Left renal pelvis (tissue), 4 donors: ENCODE results near the gene HNRNPR. TPM values are rescaled to one million over a fixed set of nuclear protein-coding genes. Genes with fewer than 3 reads are reported as not detected.
"Not testable (repeated sequence)": the region's sequence is repeated elsewhere in the genome, so short reads cannot be mapped to it uniquely, and the experiment has no call there.

Experiments
- DNase-seq, 4 donors: peaks; one replicate each; pipeline ENCODE4 v3.0.0-alpha.2; 2013; ENCODE audit warnings: low read depth in 4 of 4, low spot score in 3 of 4
- polyA plus RNA-seq, 4 donors: library from polyadenylated mRNA; unstranded; fragments of 120-200 nt; gene quantifications; one replicate each; pipeline ENCODE4 v1.2.1, GENCODE V29; 2013; ENCODE audit not compliant: insufficient read length in 4 of 4

Gene HNRNPR
- 100 to 1,000 TPM; 221 to 301 (median 249) TPM for polyA plus RNA-seq

DNA sequence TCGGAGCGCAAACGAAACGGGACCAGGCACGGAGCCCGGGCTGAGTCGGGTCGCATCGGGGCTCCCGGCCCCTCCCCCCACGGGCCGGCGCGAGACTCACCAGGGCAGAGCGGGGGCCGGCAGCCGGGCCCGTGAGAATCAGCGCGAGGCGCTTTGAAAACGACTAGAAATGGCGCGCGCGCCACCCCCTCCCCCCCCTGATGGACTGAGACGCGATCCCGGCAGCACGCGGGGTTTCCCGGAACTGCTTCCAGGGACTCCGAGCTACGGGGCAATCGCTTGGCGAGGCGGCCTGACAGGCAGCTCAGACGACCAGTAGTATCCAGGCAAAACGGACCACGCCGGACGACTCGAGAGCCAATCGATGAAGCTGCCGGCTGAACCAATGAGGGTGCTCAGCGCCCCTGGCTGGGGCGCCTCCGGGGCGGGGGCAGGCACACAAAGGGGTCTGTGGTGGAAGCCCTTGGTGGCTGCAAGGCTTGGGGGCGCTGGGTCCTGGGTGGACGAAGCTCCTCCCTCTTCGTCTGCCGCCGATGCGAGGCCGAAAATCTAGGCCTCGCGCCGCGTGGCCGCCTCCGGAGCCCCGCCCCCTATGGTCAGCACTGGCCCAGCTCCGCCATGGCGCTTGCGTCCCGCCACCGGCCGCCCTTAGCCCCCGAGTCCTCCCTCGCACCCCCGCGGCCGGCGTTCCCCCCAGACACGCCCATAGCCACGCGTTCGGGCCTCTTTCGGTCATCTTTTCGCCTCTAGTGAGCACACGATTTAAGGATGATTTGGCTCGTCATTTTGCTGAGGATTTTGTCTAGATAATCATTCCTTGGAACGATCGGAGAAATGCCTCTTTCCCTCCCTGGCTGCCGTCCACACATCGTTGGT is at the start of gene HNRNPR:
Gene HNRNPR, minus strand, starts transcription at position 174 of the 876 bp plus-strand sequence. CDS start 3,276 bp downstream, outside the sequence.
- DNase-seq: peak; percentile 99 to 100 (median 100)

- DNase-seq: no peak
These were observed 49.6 kb upstream of the HNRNPR start for GRCh38 chr1:23393706-23394105.

- DNase-seq: no peak
These were observed 48.2 kb upstream of the HNRNPR start for GRCh38 chr1:23392125-23392855.

DNA sequence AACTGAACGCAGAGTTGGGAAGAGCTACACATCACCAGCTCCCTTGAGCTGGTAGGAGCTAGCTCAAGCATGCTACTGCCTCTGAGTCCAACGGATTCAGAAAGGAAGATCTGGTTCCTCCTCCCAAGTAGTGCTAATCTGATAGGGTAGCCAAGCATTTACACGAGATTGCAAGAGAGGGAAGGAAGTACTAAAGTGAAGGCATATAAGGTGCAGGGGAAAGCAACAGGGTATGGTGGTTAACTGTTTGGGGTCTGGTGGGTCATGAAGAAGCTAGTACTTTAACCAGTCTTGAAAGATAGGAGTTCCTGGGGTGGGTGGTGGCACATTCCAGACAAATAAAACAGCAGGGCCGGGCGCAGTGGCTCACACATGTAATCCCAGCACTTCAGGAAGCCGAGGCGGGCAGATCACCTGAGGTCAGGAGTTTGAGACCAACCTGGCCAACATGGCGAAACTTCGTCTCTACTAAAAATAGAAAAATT is 45.8 kb upstream of the HNRNPR start:
- no peak for DNase-seq

DNA sequence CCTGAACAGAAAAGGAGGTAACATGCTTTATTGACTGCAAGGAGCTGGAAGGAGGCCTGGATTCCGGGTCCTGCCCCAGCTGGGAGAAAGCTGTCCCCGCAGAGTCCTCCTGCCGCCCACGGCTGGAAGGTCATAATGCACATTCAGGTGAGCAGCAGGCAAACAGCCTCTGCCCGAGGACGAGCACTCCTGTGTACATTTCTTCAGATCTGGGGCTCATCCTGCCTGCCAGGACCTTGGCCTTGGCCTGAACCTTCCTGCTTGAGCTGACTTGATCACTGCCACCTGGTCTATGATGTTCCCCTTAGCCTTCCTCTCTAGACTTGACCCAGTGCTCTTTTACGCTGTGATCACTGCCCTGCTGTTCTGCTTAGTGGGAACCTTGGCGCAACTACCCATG is 43.4 kb upstream of the HNRNPR start:
- DNase-seq: no peak

GRCh38 chr1:23385119-23385621 is 41.1 kb upstream of the HNRNPR start:
- DNase-seq: no peak

DNA sequence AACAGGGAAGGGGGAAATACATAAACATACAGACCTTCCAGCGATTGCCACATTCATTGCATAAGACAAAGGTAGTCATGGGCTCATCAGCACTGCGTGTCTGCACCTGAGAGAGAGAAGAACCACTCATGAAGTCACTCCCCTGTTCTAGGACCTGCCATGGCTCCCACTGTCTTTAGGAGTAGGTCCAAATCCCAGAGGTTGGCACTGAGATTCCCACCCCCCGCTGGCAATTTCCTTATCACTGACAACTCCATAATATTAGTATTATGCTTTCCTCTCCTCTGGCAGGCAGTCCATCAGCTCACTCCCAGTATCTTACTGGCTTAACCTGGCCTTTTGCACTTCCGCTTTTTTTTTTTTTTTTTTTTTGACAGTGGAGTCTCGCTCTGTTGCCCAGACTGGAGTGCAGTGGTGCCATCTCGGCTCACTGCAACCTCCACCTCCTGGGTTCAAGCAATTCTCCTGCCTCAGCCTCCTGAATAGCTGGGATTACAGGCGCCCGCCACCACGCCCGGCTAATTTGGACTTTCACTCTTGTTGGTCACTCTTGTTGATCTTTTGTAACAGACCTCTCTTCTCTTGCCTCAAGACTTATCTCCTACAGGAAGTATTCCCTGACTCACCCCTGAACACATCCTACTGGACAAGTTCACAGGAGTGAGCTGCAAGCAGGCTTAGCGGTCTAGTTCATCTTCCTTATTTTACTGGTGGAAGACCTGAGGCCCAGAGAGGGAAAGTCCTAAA is 40.4 kb upstream of the HNRNPR start:
- no peak for DNase-seq

GRCh38 chr1:23383577-23384311 is 39.7 kb upstream of the HNRNPR start:
- DNase-seq: no peak

DNA sequence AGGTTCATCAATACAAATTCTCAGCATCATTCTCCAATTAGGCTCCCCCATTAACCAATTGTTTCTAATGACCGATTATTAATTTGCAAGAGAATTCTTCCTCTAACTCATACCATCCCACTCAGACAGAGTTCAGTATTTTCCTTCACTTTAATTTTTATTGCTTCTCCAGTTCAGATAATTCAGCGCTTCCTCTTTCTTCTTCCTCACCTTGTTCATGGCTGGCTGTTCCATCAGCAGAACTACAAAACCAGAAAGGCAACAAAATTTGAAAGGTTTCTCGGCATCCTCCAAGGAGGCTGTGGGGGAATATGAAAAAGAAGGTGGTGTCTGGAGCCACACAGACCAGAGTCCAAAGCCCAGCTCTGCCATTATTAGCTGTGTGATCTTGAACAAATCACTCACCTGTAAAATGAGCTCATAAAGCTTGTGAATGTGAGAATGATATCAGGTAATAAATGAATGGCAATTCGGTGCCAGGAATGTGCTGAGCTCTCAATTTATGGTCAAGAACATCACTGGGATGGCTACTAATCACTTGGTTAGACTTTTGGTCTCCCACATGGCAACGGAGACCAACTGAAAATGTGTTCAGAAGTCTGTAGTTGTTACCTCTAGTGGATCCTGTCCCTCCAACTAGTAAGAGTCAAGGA is 37.3 kb upstream of the HNRNPR start:
- DNase-seq: no peak

DNA sequence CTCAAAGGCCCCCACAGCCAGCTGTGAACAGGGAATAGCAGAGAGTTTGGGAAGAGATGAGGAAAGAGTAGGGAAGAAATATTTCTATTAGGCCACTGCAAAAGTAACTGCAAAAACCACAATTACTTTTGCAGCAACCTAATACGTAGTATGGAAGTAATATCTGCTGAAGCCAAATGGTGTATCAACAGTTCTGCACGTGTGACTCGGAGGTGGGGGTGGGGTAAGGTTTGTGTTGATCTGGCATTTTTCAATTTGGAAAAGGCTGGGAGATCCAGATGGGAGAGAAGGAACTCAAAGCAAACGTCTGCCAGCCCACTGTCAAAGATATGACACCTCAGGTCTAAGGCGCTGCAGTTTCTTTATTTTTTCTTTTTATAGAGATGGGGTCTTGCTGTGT is 36.6 kb upstream of the HNRNPR start:
- DNase-seq: no peak

DNA sequence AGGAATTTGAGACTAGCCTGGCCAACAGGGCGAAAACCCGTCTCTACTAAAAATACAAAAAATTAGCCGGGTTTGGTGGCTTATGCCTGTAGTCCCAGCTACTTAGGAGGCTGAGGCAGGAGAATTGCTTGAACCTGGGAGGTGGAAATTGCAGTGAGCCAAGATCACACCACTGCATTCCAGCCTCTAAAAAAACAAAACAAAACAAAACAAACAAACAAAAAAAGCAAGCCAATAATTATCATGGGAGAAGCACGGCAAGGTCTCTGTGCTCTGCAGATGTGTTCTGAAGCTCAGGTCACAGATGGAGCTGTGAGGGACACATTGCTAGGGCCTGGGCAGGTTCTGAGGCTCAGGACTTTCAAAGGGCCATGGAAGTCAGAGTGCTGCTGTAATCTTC is 36.2 kb upstream of the HNRNPR start:
- not testable (repeated sequence) for DNase-seq

- no peak for DNase-seq
These were observed 33.1 kb upstream of the HNRNPR start for GRCh38 chr1:23376890-23377811.

DNA sequence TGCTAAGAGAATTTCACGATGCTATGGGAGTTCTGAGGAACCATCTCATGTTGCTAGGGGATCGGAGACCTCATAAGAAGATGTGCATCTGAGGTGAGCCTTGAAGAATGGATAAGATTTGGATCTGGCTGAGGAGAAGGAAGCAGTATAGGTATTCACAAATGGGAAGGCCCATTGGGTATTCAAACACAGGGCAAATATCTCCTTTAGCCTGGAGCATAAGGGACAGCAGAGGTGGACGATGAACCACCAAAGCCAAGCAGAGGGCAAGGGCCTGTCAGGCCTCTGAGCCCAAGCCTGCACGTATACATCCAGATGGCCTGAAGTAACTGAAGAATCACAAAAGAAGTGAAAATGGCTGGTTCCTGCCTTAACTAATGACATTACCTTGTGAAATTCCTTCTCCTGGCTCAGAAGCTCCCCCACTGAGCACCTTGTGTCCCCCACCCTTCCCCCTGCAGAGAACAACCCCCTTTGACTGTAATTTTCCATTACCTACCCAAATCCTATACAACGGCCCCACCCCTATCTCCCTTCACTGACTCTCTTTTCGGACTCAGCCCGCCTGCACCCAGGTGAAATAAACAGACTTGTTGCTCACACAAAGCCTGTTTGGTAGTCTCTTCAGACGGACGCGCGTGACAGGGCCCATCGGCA is 30.1 kb upstream of the HNRNPR start:
- not testable (repeated sequence) for DNase-seq

- no peak for DNase-seq
These were observed 28.1 kb upstream of the HNRNPR start for GRCh38 chr1:23371987-23372880.

DNA sequence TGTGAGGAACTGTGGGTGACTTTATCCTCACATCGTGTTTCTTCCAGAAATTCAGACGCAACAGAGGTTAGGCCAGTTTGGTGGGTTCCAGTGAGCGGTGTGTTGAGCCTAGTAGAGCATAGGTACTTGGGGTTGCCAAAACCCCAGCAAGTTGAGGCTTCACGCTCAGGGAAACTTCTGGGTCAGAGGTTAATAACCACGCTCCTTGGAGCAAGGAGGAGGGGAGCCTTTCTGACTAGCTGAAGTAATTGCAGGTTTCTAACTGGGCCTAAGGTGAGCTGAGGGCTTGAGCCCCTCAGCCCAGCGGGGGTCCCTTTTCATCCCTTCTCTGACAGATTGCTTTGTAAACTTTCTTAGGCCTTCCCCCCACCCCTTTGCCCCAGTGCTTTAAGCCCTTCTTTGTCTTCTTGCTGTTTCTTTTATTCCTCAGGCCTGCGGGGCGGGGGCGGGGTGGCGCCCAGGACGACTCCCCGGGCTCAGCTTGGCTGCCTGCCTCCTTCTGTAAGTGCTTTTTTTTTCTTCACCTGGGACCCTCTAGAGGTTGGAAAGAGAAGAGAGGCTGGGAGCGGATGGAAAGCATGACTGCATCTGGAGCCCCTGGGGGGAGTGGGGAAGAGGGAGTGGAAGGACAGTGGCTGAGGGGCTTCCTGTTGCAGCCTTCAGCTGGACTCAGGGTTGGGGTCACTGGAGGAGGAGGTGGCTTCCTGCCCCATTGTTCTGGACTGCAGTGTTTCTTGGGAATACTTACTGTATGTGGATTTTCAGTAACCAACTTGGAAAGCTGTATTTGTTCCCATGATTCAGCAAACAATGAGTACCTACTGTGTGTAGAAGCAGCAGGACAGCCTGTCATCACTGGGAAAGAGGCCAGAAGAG is 26.9 kb upstream of the HNRNPR start:
- peak in 3 of 4 donors; percentile 39 to 71 (median 52) for DNase-seq

DNA sequence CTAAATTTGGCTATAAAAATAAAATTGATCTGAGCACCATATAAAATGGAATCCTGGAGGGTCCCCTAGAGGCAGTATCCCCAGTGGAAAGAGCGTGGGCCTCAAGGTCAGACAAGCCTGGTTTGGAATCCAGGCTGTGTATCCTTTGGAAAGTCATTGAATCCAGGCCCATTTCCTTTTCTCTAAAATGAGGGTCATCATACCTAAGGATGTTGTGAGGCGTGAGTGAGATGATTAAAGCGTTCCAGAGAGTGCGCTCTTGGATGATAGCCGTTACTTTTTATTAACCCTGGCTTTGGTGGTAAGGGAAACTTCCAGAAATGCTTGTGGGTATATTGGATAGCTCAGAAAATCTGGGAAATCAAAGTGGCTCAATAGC is 26.2 kb upstream of the HNRNPR start:
- DNase-seq: no peak
